ENCODE results near the gene PTPRB.

The PTPRB gene

DNA sequence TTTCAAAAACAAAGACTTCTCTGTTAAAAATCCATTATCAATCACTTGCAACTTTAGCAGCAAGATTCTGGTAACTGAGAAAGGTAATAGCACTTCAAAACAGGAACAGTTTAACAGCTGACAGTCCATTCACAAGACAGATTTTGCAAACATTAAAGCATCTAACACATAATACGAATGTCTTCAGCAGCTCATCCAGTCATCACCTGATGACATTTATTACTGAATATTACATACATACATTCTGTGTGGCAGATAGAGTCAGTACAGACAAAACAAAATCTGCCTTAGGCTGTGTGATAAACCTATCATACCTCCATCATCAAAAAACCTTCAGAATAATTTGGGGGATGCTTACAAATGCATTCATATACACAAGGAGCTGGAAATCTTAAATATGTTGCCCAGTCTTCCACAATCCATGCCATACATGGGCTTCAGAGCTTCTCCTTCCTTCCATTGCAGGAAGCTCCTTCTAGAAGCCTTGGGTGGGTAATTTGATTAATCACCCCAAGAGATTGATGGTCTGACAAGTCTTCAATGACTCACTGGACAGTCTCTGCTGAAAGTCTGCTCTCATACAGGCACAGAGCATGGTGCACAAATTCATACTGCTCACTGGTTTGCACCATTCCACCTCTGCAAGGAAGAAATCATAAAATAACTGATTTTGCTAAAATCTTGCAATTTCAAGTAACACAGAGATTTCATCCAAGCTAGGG lies 1.6 kb upstream of the PTPRB start:
- H3K36me3 ChIP-seq (ENCODE audit: insufficient read depth) = no peaks in the 10 kb centered on the region
- H3K9ac ChIP-seq = no peak overlapping the region
- TF ChIP-seq CTCF (conservative IDR thresholded peaks at IDR 0.05; ENCODE audit: low read depth, low read length) = no peak
- H3K4me3 ChIP-seq (IDR thresholded peaks at IDR 0.05; ENCODE audit: insufficient read depth, low read depth, low read length) = no peak overlapping the region
- no peak overlapping the region for H3K4me2 ChIP-seq
- no peaks in the 10 kb centered on the region for H3K4me1 ChIP-seq (ENCODE audit: low read depth, poor library complexity, severe bottlenecking)
- H2AFZ ChIP-seq (ENCODE audit: low read depth) = no peak overlapping the region
- no peak overlapping the region for H3K27ac ChIP-seq
- no peaks in the 10 kb centered on the region for H3K27me3 ChIP-seq (ENCODE audit: insufficient read depth, low read depth)
- no peaks in the 10 kb centered on the region for H4K20me1 ChIP-seq (ENCODE audit: insufficient read depth)
- H3K79me2 ChIP-seq (ENCODE audit: insufficient read depth, low read depth) = no peaks in the 10 kb centered on the region

DNA sequence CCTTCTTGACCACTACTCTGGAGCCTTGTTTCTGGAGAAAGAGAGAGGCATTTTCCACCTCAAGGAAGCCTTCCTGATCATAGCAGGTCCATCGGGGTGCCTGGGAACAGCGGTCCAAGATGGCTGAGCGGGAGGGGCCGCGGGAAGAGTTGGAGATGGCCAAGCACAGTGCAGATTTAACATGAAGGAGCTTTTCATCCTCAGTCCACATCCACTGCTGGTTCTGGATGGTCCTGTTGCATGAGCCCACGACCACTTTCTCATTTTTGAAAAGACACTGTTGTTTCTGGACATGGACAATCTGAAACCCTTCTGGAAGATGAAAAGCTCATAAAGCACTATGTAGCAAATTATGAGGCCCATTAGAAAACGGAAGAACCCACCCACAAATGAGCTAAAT lies 1.5 kb downstream of the PTPRB start:
- Histone ChIP-seq H3K4me1 (ENCODE audit: low read depth, poor library complexity, severe bottlenecking) (no peaks in the 10 kb centered on the region), H3K27ac (no peak overlapping the region), H3K4me2 (no peak overlapping the region), H3K79me2 (ENCODE audit: insufficient read depth, low read depth) (no peaks in the 10 kb centered on the region), H3K36me3 (ENCODE audit: insufficient read depth) (no peaks in the 10 kb centered on the region), H3K27me3 (ENCODE audit: insufficient read depth, low read depth) (no peaks in the 10 kb centered on the region), H3K9ac (no peak overlapping the region), H3K4me3 (IDR thresholded peaks at IDR 0.05; ENCODE audit: insufficient read depth, low read depth, low read length) (no peak overlapping the region), H4K20me1 (ENCODE audit: insufficient read depth) (no peaks in the 10 kb centered on the region), H2AFZ (ENCODE audit: low read depth) (no peak overlapping the region)
- TF ChIP-seq CTCF (conservative IDR thresholded peaks at IDR 0.05; ENCODE audit: low read depth, low read length) = no peak

DNA sequence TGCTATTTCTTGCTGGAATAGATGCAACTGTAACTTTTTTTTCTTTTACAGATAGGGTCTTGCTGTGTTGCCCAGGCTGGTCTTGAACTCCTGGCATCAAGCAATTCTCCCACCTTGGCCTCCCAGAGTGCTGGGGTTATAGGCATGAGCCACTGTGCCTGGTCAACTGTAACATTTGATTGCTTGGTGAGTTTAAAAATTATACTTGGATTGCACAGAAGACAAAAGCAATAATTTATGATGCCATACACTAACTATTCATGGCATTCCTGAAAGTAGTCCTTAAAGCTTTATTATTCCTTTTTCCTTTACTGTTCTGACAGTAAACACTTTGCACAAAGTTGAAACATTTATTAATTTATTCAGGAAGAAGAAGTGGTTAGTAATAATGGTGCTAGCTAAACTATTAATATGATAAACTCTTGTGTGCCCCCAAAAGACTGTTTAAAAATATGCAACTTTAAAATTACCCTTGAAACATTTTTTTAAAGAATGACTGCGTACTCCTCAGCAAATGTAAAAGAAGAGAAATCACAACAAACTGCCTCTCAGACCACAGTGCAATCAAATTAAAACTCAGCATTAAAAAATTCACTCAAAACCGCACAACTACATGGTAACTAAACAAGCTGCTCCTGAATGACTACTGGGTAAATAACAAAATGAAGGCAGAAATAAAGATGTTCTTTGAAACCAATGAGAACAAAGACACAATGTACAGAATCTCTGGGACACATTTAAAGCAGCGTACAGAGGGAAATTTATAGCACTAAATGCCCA lies 8.3 kb downstream of the PTPRB start:
- no peak for TF ChIP-seq CTCF (conservative IDR thresholded peaks at IDR 0.05; ENCODE audit: low read depth, low read length)
- Histone ChIP-seq H4K20me1 (ENCODE audit: insufficient read depth) (no peaks in the 10 kb centered on the region), H3K79me2 (ENCODE audit: insufficient read depth, low read depth) (no peaks in the 10 kb centered on the region), H3K9ac (no peak overlapping the region), H3K27me3 (ENCODE audit: insufficient read depth, low read depth) (no peaks in the 10 kb centered on the region), H3K4me3 (IDR thresholded peaks at IDR 0.05; ENCODE audit: insufficient read depth, low read depth, low read length) (no peak overlapping the region), H2AFZ (ENCODE audit: low read depth) (no peak overlapping the region), H3K4me1 (ENCODE audit: low read depth, poor library complexity, severe bottlenecking) (no peaks in the 10 kb centered on the region), H3K4me2 (no peak overlapping the region), H3K36me3 (ENCODE audit: insufficient read depth) (no peaks in the 10 kb centered on the region), H3K27ac (no peak overlapping the region)

- Histone ChIP-seq H3K36me3 (ENCODE audit: insufficient read depth) (no peaks in the 10 kb centered on the region), H3K9ac (no peak overlapping the region), H3K27me3 (ENCODE audit: insufficient read depth, low read depth) (no peaks in the 10 kb centered on the region), H3K4me3 (IDR thresholded peaks at IDR 0.05; ENCODE audit: insufficient read depth, low read depth, low read length) (no peak overlapping the region), H2AFZ (ENCODE audit: low read depth) (no peak overlapping the region), H3K79me2 (ENCODE audit: insufficient read depth, low read depth) (no peaks in the 10 kb centered on the region), H3K27ac (no peak overlapping the region), H3K4me2 (no peak overlapping the region), H3K4me1 (ENCODE audit: low read depth, poor library complexity, severe bottlenecking) (no peaks in the 10 kb centered on the region), H4K20me1 (ENCODE audit: insufficient read depth) (no peaks in the 10 kb centered on the region)
- TF ChIP-seq CTCF (conservative IDR thresholded peaks at IDR 0.05; ENCODE audit: low read depth, low read length) = no peak
Measured at GRCh38 chr12:70627677-70628076, 9.6 kb downstream of the PTPRB start.

Data from KMS-11 (cell line).